ENCODE results near the gene PIGQ.

DNA sequence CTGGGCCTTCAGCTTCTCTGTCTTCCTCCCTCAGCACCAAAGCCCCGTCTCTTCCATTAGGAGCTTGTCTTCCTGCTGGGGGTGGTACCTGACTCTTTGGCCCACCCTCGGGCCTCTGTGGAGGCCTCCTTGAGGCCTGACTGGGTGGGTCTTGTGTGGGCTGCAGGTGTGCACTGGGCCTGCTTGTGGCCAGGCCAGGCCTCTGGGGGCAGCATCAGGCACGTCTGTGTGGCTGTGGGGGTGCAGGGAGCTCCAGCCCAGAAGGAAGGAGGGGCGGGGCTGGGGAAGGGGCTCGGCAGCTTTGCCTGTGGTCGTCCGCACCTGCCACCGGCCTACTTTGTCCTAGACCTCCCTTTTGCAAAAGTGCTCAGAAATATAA lies 7.0 kb downstream of the PIGQ start:
- TF ChIP-seq GATA2 (IDR thresholded peaks at IDR 0.05; ENCODE audit: low read depth, low read length) (no peak), GATA3 (IDR thresholded peaks at IDR 0.05; ENCODE audit: low read depth, low read length) (no peak)

Data from SH-SY5Y (cell line).